Choroid plexus epithelial cell (primary cell): Measurements from ENCODE around the gene TECPR2.

Experiments used
- DNase-seq: peaks from one replicate; pipeline ENCODE4 v3.0.0-alpha.2; 2010; ENCODE audit warnings: low read depth
- H3K4me3 ChIP-seq: 2 replicates; pipeline ENCODE4 v1.5.1; 2011; ENCODE audit warnings: low read depth, mild to moderate bottlenecking, control low read depth, low read length, moderate library complexity
- CTCF ChIP-seq: conservative IDR thresholded peaks from 2 replicates; pipeline ENCODE4 v1.5.1; 2011; ENCODE audit warnings: low read depth, mild to moderate bottlenecking, control low read depth, inconsistent platforms, low read length, moderate library complexity

TECPR2 gene

GRCh38 chr14:102508410-102508773 lies 145.7 kb downstream of the TECPR2 start:
- no peak for DNase-seq
- peak overlapping the region; percentile 59 for H3K4me3 ChIP-seq
- TF ChIP-seq CTCF: no peak

GRCh38 chr14:102508774-102509745 lies 146.3 kb downstream of the TECPR2 start:
- peak overlapping the region; percentile 59 for H3K4me3 ChIP-seq
- peak; percentile 35 for DNase-seq
- no peak for TF ChIP-seq CTCF

- peak; percentile 94 for DNase-seq
- no peak for TF ChIP-seq CTCF
- peak within 1 kb of the TSS; percentile 67 for H3K4me3 ChIP-seq
Measured at GRCh38 chr14:102509746-102510615, 147.2 kb downstream of the TECPR2 start, which contains the start of gene ANKRD9. Gene ANKRD9 (minus strand): TSS chr14:102509776. CDS start chr14:102507889, 1,887 bp downstream.

- TF ChIP-seq CTCF: no peak
- H3K4me3 ChIP-seq: peak overlapping the region; percentile 67
- DNase-seq: no peak
Measured at GRCh38 chr14:102510616-102511520, 148.1 kb downstream of the TECPR2 start.

- DNase-seq: no peak
- TF ChIP-seq CTCF: no peak
- no peak overlapping the region for H3K4me3 ChIP-seq
Measured at GRCh38 chr14:102511538-102511937, 148.8 kb downstream of the TECPR2 start.

GRCh38 chr14:102512793-102513300 lies 150.1 kb downstream of the TECPR2 start:
- no peak for TF ChIP-seq CTCF
- DNase-seq: no peak
- no peak overlapping the region for H3K4me3 ChIP-seq
